GM12801 (cell line): ENCODE data around the gene SNRK.

Source experiments
- CTCF ChIP-seq: IDR thresholded peaks from one replicate; pipeline ENCODE4 v1.5.1; 2011; ENCODE audit warnings: control low read depth; ENCODE audit not compliant: insufficient read length; ENCODE audit errors: extremely low read depth

Gene SNRK

GRCh38 chr3:43247561-43248184 is 38.7 kb upstream of the SNRK start:
- no peak for TF ChIP-seq CTCF

GRCh38 chr3:43248185-43248583 is 38.2 kb upstream of the SNRK start:
- TF ChIP-seq CTCF, result no peak

- TF ChIP-seq CTCF, result no peak
Observed at GRCh38 chr3:43248973-43249372, 37.4 kb upstream of the SNRK start.

- no peak for TF ChIP-seq CTCF
Observed at GRCh38 chr3:43249405-43249804, 36.9 kb upstream of the SNRK start.

- TF ChIP-seq CTCF, result no peak
Observed at GRCh38 chr3:43253294-43253693, 33.0 kb upstream of the SNRK start.

- TF ChIP-seq CTCF, result no peak
Observed at GRCh38 chr3:43254125-43254524, 32.2 kb upstream of the SNRK start.

- TF ChIP-seq CTCF, result no peak
Observed at GRCh38 chr3:43255662-43256061, 30.7 kb upstream of the SNRK start.
